HCT116 (cell line): ENCODE measurements around the gene ZC3H13. TPM values are rescaled to one million over a fixed set of nuclear protein-coding genes. Genes with fewer than 3 reads are reported as not detected.

Experiments
- ATAC-seq: fragments of 200-7000 bp; cut with Tn5 transposase; 2 replicates; pipeline ENCODE4 v1.9.1; 2020; ENCODE audit warnings: mild to moderate bottlenecking, moderate library complexity
- BruUV-seq: library from RNA; stranded (reverse); fragments of 400-500 nt; replicated peaks from 2 replicates; lab custom pipeline; 2021; lab: Mats Ljungman, UMichigan
- CTCF ChIA-PET: fragments of 300-600 bp; sonication (Branson Sonifier 250); formaldehyde crosslinking; loops from one replicate; lab custom pipeline; 2021; ENCODE audit warnings: antibody characterized with exemption; lab: Charles Lee
- POLR2A ChIA-PET: fragments of 300-600, 350-600 bp; sonication (Branson Sonifier 250); formaldehyde crosslinking; loops from one replicate; lab custom pipeline; 2021; ENCODE audit warnings: antibody characterized with exemption; lab: Charles Lee
- RAD21 ChIA-PET, 2 experiments: fragments of 300-600 bp; sonication (Branson Sonifier 250); formaldehyde crosslinking; loops; one replicate each; lab custom pipeline; 2023; ENCODE audit warnings: low total read pairs in 2 of 2; ENCODE audit not compliant: uncharacterized antibody in 2 of 2, unreplicated experiment in 2 of 2, low non-redundant PET in 1 of 2; lab: Charles Lee
- DNase-seq: peaks from one replicate; pipeline ENCODE4 v3.0.0-alpha.2; 2010; ENCODE audit warnings: low read depth, low spot score
- H2AFZ ChIP-seq: fragments of 200-600 bp; shearing (Covaris generic), sonication (generic); 2 replicates; pipeline ENCODE4 v1.6.1; 2017; ENCODE audit warnings: low read depth, mixed run types, mixed read lengths, antibody characterized with exemption, low read length; ENCODE audit not compliant: poor library complexity, severe bottlenecking
- H3K27ac ChIP-seq: 2 replicates; pipeline ENCODE4 v1.5.1; 2012; ENCODE audit warnings: low read depth, low read length
- H3K27me3 ChIP-seq: fragments of 200-600 bp; sonication (generic); 2 replicates; pipeline ENCODE4 v1.6.1; 2016; ENCODE audit warnings: mixed run types, low read length, mixed read lengths; ENCODE audit not compliant: insufficient read depth
- H3K36me3 ChIP-seq, 2 experiments: fragments of 200-500 bp in 1 of 2; fragments of 200-600 bp in 1 of 2; sonication (Bioruptor generic) in 1 of 2; sonication (generic) in 1 of 2; 2 replicates each; pipeline versions ENCODE4 v1.5.1 to v1.6.1; 2014 to 2016; ENCODE audit warnings: low read length in 2 of 2, inconsistent platforms in 1 of 2, mixed read lengths in 1 of 2, mixed run types in 1 of 2; ENCODE audit not compliant: insufficient read depth in 2 of 2, control insufficient read depth in 1 of 2
- H3K4me1 ChIP-seq, 2 experiments: fragments of 200-600 bp in 1 of 2; sonication (generic) in 1 of 2; 2 replicates each; pipeline versions ENCODE4 v1.5.1 to v1.6.1; 2012 to 2017; ENCODE audit warnings: low read length in 2 of 2, inconsistent platforms in 1 of 2, mild to moderate bottlenecking in 1 of 2, mixed read lengths in 1 of 2, mixed run types in 1 of 2, moderate library complexity in 1 of 2; ENCODE audit not compliant: insufficient read depth in 2 of 2, control insufficient read depth in 1 of 2
- H3K4me2 ChIP-seq: fragments of 200-600 bp; sonication (generic); 2 replicates; pipeline ENCODE4 v1.6.1; 2017; ENCODE audit warnings: mixed run types, low read length, mixed read lengths
- H3K4me3 ChIP-seq, 2 experiments: fragments of 200-600 bp in 1 of 2; sonication (generic) in 1 of 2; replicated peaks in 1 of 2; 2 replicates each; pipeline ENCODE4 v1.5.1; 2011 to 2016; ENCODE audit warnings: low read length in 2 of 2, control low read depth in 1 of 2, low read depth in 1 of 2, mild to moderate bottlenecking in 1 of 2, mixed read lengths in 1 of 2, mixed run types in 1 of 2
- H3K79me2 ChIP-seq: fragments of 200-600 bp; sonication (generic); 2 replicates; pipeline ENCODE4 v1.6.1; 2017; ENCODE audit warnings: mild to moderate bottlenecking, mixed run types, low read length, moderate library complexity, mixed read lengths; ENCODE audit not compliant: insufficient read depth
- H3K9ac ChIP-seq: fragments of 200-600 bp; sonication (generic); 2 replicates; pipeline ENCODE4 v1.6.1; 2016; ENCODE audit warnings: low read length, mixed read lengths
- H3K9me2 ChIP-seq: fragments of 200-600 bp; sonication (generic), shearing (Covaris generic); 2 replicates; pipeline ENCODE4 v1.6.1; 2017; ENCODE audit warnings: mixed run types, mild to moderate bottlenecking, moderate library complexity; ENCODE audit not compliant: insufficient read depth
- H3K9me3 ChIP-seq, 2 experiments: fragments of 200-500 bp in 1 of 2; fragments of 200-600 bp in 1 of 2; sonication (Bioruptor generic) in 1 of 2; sonication (generic) in 1 of 2; 2 replicates each; pipeline ENCODE4 v1.6.1; 2014 to 2017; ENCODE audit warnings: low read length in 2 of 2, mixed read lengths in 2 of 2, inconsistent platforms in 1 of 2, low read depth in 1 of 2, mild to moderate bottlenecking in 1 of 2, mixed run types in 1 of 2, moderate library complexity in 1 of 2; ENCODE audit not compliant: control insufficient read depth in 1 of 2, insufficient read depth in 1 of 2
- H4K20me1 ChIP-seq: fragments of 200-600 bp; sonication (generic), shearing (Covaris generic); 2 replicates; pipeline ENCODE4 v1.6.1; 2017; ENCODE audit warnings: mixed run types, mild to moderate bottlenecking, moderate library complexity; ENCODE audit not compliant: insufficient read depth
- ATF3 ChIP-seq: IDR thresholded peaks from 2 replicates; pipeline ENCODE4 v1.6.1; 2012
- CBX3 ChIP-seq: IDR thresholded peaks from 2 replicates; pipeline ENCODE4 v1.6.1; 2012; ENCODE audit warnings: low read depth
- CEBPB ChIP-seq: IDR thresholded peaks from 2 replicates; pipeline ENCODE4 v1.6.1; 2012; ENCODE audit warnings: low read depth
- CTCF ChIP-seq, 3 experiments: fragments of 200-600 bp in 1 of 3; sonication (generic) in 1 of 3; IDR thresholded peaks in 2 of 3; conservative IDR thresholded peaks in 1 of 3; 2 replicates each; pipeline ENCODE4 v1.5.1; 2012 to 2017; ENCODE audit warnings: low read depth in 2 of 3, low read length in 2 of 3, antibody characterized with exemption in 1 of 3, borderline replicate concordance in 1 of 3, control low read depth in 1 of 3, mild to moderate bottlenecking in 1 of 3, mixed read lengths in 1 of 3, mixed run types in 1 of 3, moderate library complexity in 1 of 3; ENCODE audit not compliant: insufficient read depth in 1 of 3
- EZH2 ChIP-seq: fragments of 200-600 bp; sonication (generic); IDR thresholded peaks from 2 replicates; pipeline ENCODE4 v1.6.1; 2017; ENCODE audit warnings: antibody characterized with exemption, mixed run types
- FOSL1 ChIP-seq: IDR thresholded peaks from 2 replicates; pipeline ENCODE4 v1.6.1; 2012; ENCODE audit warnings: low read depth
- JUND ChIP-seq: IDR thresholded peaks from 2 replicates; pipeline ENCODE4 v1.6.1; 2012
- MAX ChIP-seq: IDR thresholded peaks from 2 replicates; pipeline ENCODE4 v1.6.1; 2012
- POLR2A ChIP-seq: IDR thresholded peaks from 2 replicates; pipeline ENCODE4 v1.7.0; 2011; ENCODE audit warnings: borderline replicate concordance; ENCODE audit not compliant: insufficient read depth, insufficient read length; ENCODE audit errors: extremely low read depth
- RAD21 ChIP-seq: IDR thresholded peaks from 2 replicates; pipeline ENCODE4 v1.6.1; 2012; ENCODE audit warnings: low read depth, mild to moderate bottlenecking
- REST ChIP-seq: IDR thresholded peaks from 2 replicates; pipeline ENCODE4 v1.6.1; 2012; ENCODE audit warnings: low read depth
- SIN3A ChIP-seq: IDR thresholded peaks from 2 replicates; pipeline ENCODE4 v1.6.1; 2012; ENCODE audit warnings: low read depth
- SP1 ChIP-seq: IDR thresholded peaks from 2 replicates; pipeline ENCODE4 v1.6.1; 2012; ENCODE audit warnings: low read depth
- SRF ChIP-seq: IDR thresholded peaks from 2 replicates; pipeline ENCODE4 v1.6.1; 2012; ENCODE audit warnings: low read depth
- TCF7L2 ChIP-seq: IDR thresholded peaks from 2 replicates; pipeline ENCODE4 v1.7.0; 2011; ENCODE audit warnings: borderline replicate concordance, inconsistent platforms; ENCODE audit not compliant: insufficient read depth, insufficient read length; ENCODE audit errors: extremely low read depth
- YY1 ChIP-seq: IDR thresholded peaks from 2 replicates; pipeline ENCODE4 v1.6.1; 2011; ENCODE audit warnings: low read length, low read depth, moderate library complexity, mild to moderate bottlenecking; ENCODE audit not compliant: insufficient replicate concordance; ENCODE audit errors: extremely low read depth
- ZNF274 ChIP-seq: fragments of 200-500 bp; sonication (Bioruptor generic); IDR thresholded peaks from 2 replicates; pipeline ENCODE4 v1.6.1; 2014; ENCODE audit warnings: mild to moderate bottlenecking, low read depth, low read length, inconsistent platforms
- intact Hi-C: fragments of 100-400 bp; cut with micrococcal nuclease; formaldehyde crosslinking; loops from 2 replicates; pipeline ENCODE4 v1.10.0; 2022
- total RNA-seq: library from RNA; stranded (reverse); gene quantifications from one replicate; pipeline ENCODE4 v1.2.1, GENCODE V29; 2021; ENCODE audit not compliant: unreplicated experiment

ZC3H13 gene
- total RNA-seq, 1 experiment from 2014 or later, result 37.9 TPM

GRCh38 chr13:45974500-45974899 is 78.0 kb downstream of the ZC3H13 start (continued):
- TF ChIP-seq REST, result no peak

- ChIA-PET CTCF (no interaction called here), RAD21 (no interaction called here), POLR2A (no interaction called here)
- Histone ChIP-seq H3K36me3 (peaks cover 31 to 45% of the 10 kb centered on the region in 2 experiments), H2AFZ (no peak overlapping the region), H3K27me3 (no peaks in the 10 kb centered on the region), H3K4me3 (no peak overlapping the region), H3K4me2 (no peak overlapping the region), H3K9ac (no peak overlapping the region), H3K9me3 (no peaks in the 10 kb centered on the region), H3K27ac (no peak overlapping the region), H3K79me2 (no peaks in the 10 kb centered on the region), H3K9me2 (no peaks in the 10 kb centered on the region), H3K4me1 (no peaks in the 10 kb centered on the region), H4K20me1 (0 out of 2 replicates have a peak, but pooled peaks cover 4% of the 10 kb centered on the region)
- intact Hi-C loops, result no loop called here
- DNase-seq (no peak), ATAC-seq (no peak)
- no TSS peak for BruUV-seq
- TF ChIP-seq ATF3, result no peak
- no peak for TF ChIP-seq EZH2
- no peak for TF ChIP-seq REST
- no peak for TF ChIP-seq CTCF (IDR thresholded peaks at IDR 0.05 in 2 of 3, conservative IDR thresholded peaks at IDR 0.05 in 1 of 3; ENCODE audit: borderline replicate concordance in 1 of 3, insufficient read depth in 1 of 3, low read depth in 2 of 3, low read length in 2 of 3)
- TF ChIP-seq FOSL1, result no peak
- TF ChIP-seq JUND, result no peak
- TF ChIP-seq POLR2A, result no peak
- no peak for TF ChIP-seq SRF
- no peak for TF ChIP-seq CEBPB
- TF ChIP-seq TCF7L2, result no peak
- no peak for TF ChIP-seq ZNF274
- no peak for TF ChIP-seq RAD21
- TF ChIP-seq SIN3A, result no peak
- TF ChIP-seq SP1, result no peak
- no peak for TF ChIP-seq MAX
- no peak for TF ChIP-seq CBX3
- no peak for TF ChIP-seq YY1
Measured at GRCh38 chr13:45967589-45967988, 85.0 kb downstream of the ZC3H13 start.
